Retinal pigment epithelial cell (primary cell): ENCODE results near the gene LIF.

Experiments used
- DNase-seq: peaks from one replicate; pipeline ENCODE4 v3.0.0-alpha.2; 2010; ENCODE audit warnings: low read depth
- H3K4me3 ChIP-seq: 2 replicates; pipeline ENCODE4 v1.5.1; 2011; ENCODE audit warnings: mild to moderate bottlenecking, low read length, control low read depth, moderate library complexity
- CTCF ChIP-seq: conservative IDR thresholded peaks from 2 replicates; pipeline ENCODE4 v1.5.1; 2011; ENCODE audit warnings: low read depth, low read length, control low read depth, inconsistent platforms

The LIF gene

GRCh38 chr22:30292069-30292970 lies 45.8 kb upstream of the LIF start:
- no peak for DNase-seq
- no peak overlapping the region for H3K4me3 ChIP-seq

DNA sequence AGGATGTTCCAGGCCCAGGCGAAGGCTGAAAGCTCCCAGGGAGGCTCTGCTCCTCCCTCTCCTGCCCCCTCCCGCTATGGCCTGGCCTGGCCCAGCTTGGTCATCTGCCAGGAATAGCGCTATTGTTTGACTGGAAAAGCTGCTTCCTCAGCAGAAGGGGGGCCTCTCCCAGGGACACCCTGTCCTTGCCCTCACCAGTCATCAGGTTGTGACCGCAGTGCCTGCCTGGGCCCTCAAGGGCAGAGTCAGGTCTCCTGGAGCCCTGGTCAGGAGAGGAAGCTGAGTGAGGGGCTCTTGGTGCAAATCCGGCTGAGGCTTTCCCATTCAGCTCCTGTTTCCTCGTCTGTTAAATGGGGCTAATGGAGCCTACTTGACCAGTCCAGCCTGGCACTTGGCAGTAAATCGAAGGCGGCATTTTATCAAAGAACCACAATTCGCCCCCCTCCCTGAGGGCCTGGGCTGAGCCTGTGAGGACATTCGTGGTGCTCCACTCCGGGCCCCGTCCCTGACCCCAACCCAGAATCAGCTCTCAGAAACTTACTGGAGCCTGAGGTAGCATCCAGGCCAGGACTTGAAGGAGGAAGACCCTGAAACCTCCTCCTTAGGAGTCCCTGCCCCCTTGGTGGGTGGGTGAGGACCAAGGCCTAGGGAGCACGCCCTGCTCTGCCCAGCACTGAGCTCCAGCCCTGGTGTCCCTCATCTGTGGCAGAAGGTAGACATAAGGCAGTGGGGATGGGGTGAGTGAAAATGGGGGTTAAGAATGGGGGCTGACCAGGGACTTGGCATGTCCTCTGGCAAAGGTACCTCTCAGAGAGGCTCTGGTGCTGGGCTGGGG lies 44.7 kb upstream of the LIF start:
- TF ChIP-seq CTCF, result no peak
- no peak for DNase-seq
- no peak overlapping the region for H3K4me3 ChIP-seq

More at GRCh38 chr22:30292069-30292970, 45.8 kb upstream of the LIF start:
- TF ChIP-seq CTCF, result no peak

GRCh38 chr22:30290342-30291057 lies 43.9 kb upstream of the LIF start:
- no peak for DNase-seq
- TF ChIP-seq CTCF, result no peak
- H3K4me3 ChIP-seq, result no peak overlapping the region

GRCh38 chr22:30289980-30290313 lies 43.4 kb upstream of the LIF start:
- no peak for TF ChIP-seq CTCF
- peak overlapping the region; percentile 46 for H3K4me3 ChIP-seq
- no peak for DNase-seq

DNA sequence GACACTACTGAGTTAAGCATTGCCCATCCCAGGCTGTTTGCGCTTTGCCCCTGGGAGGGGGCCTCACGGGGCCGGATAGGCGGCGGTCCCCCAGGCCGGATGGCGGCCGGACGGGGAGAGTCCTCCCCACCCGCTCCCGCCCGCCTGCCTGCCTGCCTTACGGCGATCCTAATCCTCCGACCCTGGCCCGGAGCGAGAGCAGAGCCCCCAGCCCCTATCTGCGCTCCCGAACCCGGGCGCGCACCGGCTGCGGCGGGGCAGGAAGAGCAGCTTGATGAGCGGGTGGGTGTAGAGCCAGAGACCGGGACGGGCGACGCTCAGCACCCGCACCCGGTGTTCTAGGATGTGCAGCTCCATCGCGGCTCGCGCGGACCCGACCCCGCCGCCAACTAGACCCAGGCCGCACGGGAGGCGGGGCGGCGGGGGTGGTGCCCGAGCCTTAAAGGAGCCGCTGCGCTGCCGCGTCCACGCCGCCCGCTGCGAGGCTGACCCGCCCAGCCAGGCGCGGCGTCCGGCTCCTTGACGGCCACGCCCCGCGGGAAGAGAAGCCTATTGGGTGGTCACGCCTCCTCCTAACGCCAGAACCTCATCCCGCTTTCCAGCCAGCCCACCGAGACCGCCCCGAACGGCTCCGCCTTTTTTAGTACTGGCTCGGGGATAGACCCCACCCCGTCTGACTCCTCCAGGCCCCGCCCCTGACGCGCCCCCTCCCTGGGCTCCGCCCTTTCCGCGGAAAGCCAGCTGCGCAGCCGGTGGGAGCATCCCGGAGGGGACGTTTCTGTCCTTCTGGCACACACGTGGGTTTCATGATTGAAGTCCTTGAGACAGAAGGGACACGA lies 42.8 kb upstream of the LIF start, which contains the start of gene CASTOR1:
TSS of gene CASTOR1 (minus strand) at position 365 of the 839 bp plus-strand sequence. CDS start at position 357, 8 bp downstream.
- peak; percentile 91 for DNase-seq
- no peak for TF ChIP-seq CTCF
- H3K4me3 ChIP-seq, result peak within 1 kb of the TSS; percentile 70
